B cell (primary cell): ENCODE measurements around the gene RICTOR.

Source experiments
- CTCF ChIP-seq: fragments of 200-600 bp; IDR thresholded peaks from one replicate; pipeline ENCODE4 v1.8.0; 2022; ENCODE audit warnings: antibody characterized with exemption, mild to moderate bottlenecking
- EZH2 ChIP-seq: IDR thresholded peaks from 2 replicates; pipeline ENCODE4 v1.6.1; 2012; ENCODE audit warnings: borderline replicate concordance, low read depth, mild to moderate bottlenecking, moderate library complexity, low read length; ENCODE audit not compliant: insufficient read depth, poor library complexity, severe bottlenecking

- TF ChIP-seq EZH2, result no peak
- no peak for TF ChIP-seq CTCF
These were observed 18.6 kb upstream of the RICTOR start for GRCh38 chr5:39092581-39093351.
